ENCODE data around the gene ALDH4A1. TPM values are rescaled to one million over a fixed set of nuclear protein-coding genes. Genes with fewer than 3 reads are reported as not detected.

Gene ALDH4A1
- total and polyA plus RNA-seq, 9 of the 15 experiments (the other 6 are each of a cell fraction or from before 2014, with no cell fraction given), result 0.27 to 31.4 (median 16.6) TPM

DNA sequence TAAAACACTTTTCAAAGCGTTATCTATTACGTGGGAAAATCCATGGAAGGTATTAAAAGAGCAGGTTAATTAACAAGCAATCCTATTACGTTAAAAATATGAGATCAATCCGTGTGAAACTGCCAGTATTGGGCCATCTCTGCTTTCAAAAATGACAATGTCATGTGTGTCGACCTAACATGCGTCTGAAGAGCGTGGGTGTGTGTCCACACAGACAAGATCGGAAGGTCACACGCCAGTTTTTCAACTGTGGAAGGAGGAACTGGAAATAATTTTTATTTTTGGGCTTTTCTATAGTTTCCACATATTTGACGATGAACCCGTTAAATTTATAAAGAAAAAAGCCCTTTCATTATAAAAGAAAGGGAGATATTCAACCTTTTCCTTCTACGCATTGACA lies 17.6 kb upstream of the ALDH4A1 start:
- no peak overlapping the region for H3K4me2 ChIP-seq (ENCODE audit: insufficient read depth, low read length)
- ChIA-PET CTCF (ENCODE audit: low intra/inter-chr PET ratio) (no interaction called here), POLR2A (interaction anchor here (1.2 kb wide), 1 partner anchor 11 kb away, joined by 3 read pairs; no protein-coding TSS in a partner anchor)
- TF ChIP-seq EGR1 (conservative IDR thresholded peaks at IDR 0.05), result peak; percentile 72
- no peak for TF ChIP-seq GATAD2B (IDR thresholded peaks at IDR 0.05; ENCODE audit: borderline replicate concordance)
- TF ChIP-seq, protein P1, sequence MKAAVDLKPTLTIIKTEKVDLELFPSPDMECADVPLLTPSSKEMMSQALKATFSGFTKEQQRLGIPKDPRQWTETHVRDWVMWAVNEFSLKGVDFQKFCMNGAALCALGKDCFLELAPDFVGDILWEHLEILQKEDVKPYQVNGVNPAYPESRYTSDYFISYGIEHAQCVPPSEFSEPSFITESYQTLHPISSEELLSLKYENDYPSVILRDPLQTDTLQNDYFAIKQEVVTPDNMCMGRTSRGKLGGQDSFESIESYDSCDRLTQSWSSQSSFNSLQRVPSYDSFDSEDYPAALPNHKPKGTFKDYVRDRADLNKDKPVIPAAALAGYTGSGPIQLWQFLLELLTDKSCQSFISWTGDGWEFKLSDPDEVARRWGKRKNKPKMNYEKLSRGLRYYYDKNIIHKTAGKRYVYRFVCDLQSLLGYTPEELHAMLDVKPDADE (conservative IDR thresholded peaks at IDR 0.05; ENCODE audit: control insufficient read depth, low read depth, low read length), result no peak
- no peak for TF ChIP-seq ZNF551 (CRISPR knock-in tag; IDR thresholded peaks at IDR 0.05)
- ATAC-seq (no peak), FAIRE-seq (no peak), DNase-seq (ENCODE audit: extremely low read depth in 1 of 4, low spot score in 3 of 4) (no peak)
- intact Hi-C loops (cut with micrococcal nuclease), result loop anchor here (5.0 to 10.0 kb wide), 2 partner anchors 147 to 325 kb away; no protein-coding TSS in a partner anchor
- BruUV-seq (replicated peaks), result no TSS peak
- no peaks in the 10 kb centered on the region for H3K36me3 ChIP-seq (ENCODE audit: control insufficient read depth, insufficient read depth, low read length)
- 14% methylated on average over 12 of the region's 12 CpGs for WGBS (ENCODE audit: insufficient coverage, low coverage, missing lambda C conversion rate)
- H3K27me3 ChIP-seq (ENCODE audit: control insufficient read depth in 2 of 2, insufficient read depth in 2 of 2, low read length in 2 of 2), result peaks cover 78 to 99% of the 10 kb centered on the region in 2 experiments
- no peaks in the 10 kb centered on the region for H3K9me3 ChIP-seq (replicated peaks; ENCODE audit: control insufficient read depth, insufficient read depth, low read depth, low read length)
- no peaks in the 10 kb centered on the region for H3K9me1 ChIP-seq (ENCODE audit: control insufficient read depth, insufficient read depth, low read length)
- H3K79me2 ChIP-seq (ENCODE audit: control insufficient read depth, insufficient read depth, low read length), result no peaks in the 10 kb centered on the region
- H3K4me1 ChIP-seq (replicated peaks in 1 of 2; ENCODE audit: control insufficient read depth in 2 of 2, insufficient read depth in 2 of 2, low read length in 2 of 2), result peaks cover 0 to 8% of the 10 kb centered on the region in 2 experiments; a peak in 1 of 5 replicates
- H2AFZ ChIP-seq (ENCODE audit: low read depth, low read length), result no peak overlapping the region
- H4K20me1 ChIP-seq (replicated peaks; ENCODE audit: control insufficient read depth, insufficient read depth, low read length), result peaks cover 19% of the 10 kb centered on the region
- no peak overlapping the region for H3K9ac ChIP-seq (ENCODE audit: insufficient read depth in 1 of 2, low read depth in 2 of 2, low read length in 2 of 2)
- no peak overlapping the region for H3K27ac ChIP-seq (ENCODE audit: extremely low read depth, low read depth, low read length)
- H3K4me3 ChIP-seq, result no peak overlapping the region
- in situ Hi-C loops (cut with MboI), result no loop called here
